Anterior cingulate cortex (tissue), 58 donors: ENCODE data around the gene HINFP.
"Not testable (repeated sequence)": the region's sequence is repeated elsewhere in the genome, so short reads cannot be mapped to it uniquely, and the experiment has no call there.

Experiments
- DNase-seq, 58 donors: peaks; one replicate each; lab custom pipeline; 2025; lab: John Stamatoyannopoulos, UW

The HINFP gene

DNA sequence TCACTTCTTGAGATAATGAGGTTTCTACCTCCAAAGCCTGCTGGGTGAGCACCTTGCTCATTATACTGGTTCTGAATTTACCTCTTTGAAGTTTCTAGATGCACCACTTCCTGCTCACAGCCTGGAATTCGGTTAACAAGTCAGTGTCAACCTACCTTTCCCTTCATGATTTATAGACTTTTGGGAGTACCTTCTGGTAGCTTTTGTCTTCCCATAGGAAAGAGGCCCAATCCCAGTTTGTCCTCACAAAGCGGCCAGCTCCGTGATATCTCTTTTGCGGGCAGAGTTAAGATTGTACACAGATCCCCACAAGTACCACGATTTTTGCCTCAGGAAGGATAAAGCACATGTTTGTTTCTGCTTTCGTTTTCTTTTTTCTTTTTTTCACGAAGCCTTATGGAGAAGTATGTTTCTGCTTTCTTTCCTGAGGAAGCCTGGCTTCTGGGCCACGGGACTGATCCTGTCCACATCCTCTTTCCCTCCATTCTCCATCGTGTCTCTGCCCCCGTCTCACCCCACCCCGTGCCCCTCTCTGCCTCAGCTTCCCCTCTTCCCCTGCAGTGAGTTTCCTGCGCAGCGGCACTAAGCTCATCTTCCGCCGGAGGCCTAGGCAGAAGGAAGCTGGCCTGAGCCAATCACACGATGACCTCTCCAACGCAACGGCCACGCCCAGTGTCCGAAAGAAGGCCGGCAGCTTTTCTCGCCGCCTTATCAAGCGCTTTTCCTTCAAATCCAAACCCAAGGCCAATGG is 5.7 kb upstream of the HINFP start:
- DNase-seq = peak in 9 of 58 donors; percentile 15 to 38 (median 22)

DNA sequence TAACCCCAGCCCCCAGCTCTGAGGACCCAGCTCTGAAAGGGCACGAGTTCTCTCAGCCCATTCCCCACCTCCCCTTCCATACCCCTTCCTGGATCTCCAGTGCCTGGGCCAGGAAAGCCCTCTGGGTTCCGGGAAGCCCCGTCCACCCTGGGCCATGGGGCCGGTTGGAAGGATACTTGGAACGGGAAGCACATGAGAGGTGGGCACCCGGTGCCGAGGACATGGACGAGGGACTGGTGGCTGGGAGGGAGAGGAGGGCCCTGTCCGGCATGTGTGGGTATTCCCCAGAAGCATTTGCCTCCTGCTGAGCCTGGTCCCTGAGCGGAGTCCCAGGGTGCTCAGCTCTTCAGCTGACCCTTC is 5.2 kb upstream of the HINFP start:
- no peak for DNase-seq

DNA sequence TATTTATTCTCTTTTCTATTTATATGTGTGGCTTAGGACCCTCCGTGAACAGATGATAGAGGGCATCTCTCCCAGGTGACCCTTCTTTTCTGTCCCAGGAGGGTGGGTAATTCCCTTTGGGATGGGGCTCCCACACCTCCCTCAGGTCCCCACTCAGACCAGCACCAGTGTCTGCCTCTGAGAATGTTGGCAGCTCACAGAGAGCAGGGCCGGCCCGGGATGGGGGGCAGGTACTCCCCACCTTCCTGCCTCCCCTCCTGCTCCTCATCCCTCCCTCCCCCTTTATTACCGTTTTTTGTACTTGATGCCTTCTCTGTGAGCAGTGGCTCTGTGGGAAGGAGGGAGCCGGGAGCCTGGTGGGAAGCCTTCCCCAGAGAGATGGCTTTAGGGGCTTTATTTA is 4.8 kb upstream of the HINFP start:
- no peak for DNase-seq

DNA sequence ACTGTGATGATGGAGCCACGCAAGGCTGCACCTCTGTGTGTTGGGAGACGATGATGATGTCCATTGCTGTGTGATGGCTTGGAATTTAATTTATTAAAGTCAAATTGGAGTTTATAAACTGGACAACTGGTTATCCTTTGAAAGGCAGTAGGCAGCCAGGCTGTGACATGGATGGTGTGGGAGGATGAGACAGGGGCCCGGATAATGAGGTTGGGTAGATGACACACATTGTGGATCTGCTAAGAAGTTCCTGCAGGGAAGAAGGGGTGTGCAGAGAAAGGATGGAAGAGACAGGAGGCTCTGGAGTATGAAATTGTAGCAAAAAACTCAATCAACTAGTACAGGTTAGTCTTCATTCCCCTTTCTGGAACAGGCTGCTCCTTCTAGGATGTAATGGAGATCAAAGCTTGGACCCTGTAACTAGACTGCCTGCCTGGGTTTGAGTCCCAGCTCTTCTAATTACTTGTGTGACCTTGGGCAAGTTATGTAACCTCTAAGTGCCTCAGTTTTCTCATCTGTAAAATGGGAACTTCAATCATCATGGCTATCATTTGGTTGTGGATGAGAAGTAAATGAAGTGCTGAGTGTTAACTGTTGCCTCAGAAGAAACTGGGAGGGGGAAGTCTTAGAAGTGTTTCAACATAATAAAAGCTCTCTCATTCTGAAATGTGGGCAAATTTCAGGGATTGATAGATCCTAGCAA is 4.2 kb upstream of the HINFP start:
- DNase-seq = no peak

DNA sequence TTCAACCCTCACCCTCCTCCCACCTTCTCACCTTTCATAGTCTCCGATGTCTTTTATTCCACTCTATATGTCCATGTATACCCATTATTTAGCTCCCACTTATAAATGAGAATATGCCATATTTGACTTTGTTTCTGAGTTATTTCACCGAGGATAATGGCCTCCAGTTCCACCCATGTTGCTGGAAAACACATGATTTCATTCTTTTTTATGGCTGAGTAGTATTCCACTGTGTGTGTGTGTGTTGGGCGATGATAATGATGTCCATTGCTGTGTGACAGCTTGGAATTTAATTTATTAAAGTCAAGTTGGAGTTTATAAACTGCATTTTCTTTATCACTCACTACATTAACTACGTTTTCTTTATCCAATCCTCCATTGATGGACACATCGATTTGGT is 3.2 kb upstream of the HINFP start:
- DNase-seq = no peak

DNA sequence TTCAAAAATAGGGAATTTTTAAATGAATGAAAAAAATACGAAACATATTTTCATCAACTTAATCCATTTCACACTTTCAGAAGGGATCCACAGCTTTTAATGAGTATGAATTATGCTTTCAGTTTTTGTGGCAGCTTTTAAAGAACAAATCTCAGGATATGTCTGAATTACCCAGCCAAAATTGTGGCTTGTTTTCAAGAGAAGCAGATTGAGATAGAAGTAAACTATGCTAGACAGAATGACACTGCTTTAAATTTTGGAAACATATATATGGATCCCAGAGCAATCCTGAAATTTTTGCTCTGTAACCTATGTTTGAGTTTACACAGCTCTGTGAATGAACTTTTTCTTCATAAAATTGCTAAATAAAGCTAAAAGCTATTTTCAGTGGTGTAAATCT is 2.4 kb upstream of the HINFP start:
- DNase-seq = no peak

DNA sequence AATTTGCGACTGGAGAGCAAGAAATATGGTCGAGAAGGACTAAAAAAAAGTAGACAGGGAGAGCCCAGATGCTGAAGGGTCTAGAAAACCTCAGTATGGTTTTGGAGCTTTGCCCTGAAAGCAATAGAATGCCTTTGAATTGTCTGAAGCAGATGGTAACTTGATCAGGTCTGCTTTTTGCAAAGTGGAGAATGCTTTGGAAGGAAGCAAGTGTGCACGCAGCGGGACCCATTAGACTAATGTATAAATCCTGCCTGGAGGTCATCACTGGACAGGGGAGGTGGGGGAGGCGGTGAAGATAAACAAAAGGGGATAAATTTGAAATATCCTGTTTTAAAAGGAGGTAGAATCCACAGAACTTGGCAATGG is 757 bp upstream of the HINFP start:
- no peak for DNase-seq

DNA sequence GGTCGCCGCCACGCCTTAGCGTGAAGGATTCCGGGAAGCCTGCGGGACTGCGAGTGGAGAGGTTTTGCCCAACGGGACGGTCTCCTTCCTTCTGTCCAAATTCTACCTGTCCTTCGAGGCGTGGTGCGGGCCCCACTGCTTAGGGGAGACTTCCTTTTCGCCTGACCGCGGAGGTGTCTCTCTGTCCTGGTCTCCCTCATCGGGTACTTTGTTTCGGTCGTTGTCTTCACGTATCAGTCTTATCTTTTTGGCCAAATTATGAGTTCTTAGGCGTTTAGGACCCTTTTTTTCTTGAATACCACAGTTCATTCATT is 388 bp downstream of the HINFP start:
- no peak for DNase-seq

DNA sequence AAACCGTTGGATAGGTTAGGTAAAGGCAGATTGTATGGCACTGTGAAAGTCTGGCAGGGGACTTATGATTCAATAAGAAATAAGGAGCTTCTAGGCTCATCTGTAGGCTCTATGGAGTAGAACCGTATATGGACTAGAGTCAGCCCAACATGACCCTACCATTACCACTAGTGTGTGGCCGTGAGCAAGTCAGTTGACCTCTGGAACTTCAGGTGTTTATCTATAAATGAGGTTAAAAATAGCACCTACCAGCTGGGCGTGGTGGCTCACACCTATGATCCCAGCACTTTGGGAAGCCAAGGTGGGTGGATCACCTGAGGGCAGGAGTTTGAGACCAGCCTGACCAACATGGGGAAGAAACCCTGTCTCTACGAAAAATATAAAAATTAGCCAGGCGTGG is 4.4 kb downstream of the HINFP start:
- DNase-seq = no peak

DNA sequence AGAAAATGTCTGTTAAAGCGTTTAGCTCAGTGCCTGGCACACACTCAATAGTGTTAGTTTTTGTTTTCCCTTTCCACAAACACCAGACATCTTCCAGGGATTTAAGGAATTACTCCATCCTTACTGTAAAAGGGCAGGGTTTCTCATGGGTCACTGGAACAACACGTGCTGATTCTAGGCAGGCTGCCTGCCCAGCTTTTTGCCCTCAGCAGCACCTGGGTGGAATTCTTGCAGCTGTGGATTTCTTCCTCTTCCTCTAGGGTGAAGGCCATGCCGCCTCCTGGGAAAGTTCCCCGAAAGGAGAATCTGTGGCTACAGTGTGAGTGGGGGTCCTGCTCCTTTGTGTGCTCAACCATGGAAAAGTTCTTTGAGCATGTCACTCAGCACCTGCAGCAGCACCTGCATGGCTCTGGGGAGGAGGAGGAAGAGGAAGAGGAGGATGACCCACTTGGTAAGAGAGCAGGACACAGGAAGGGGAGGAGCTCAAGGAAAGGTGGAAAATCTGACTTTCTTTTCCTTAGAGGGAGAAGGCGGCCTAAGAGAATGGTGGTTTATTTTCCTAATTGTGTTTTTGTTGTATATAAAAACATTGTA is 5.4 kb downstream of the HINFP start:
- no peak for DNase-seq

DNA sequence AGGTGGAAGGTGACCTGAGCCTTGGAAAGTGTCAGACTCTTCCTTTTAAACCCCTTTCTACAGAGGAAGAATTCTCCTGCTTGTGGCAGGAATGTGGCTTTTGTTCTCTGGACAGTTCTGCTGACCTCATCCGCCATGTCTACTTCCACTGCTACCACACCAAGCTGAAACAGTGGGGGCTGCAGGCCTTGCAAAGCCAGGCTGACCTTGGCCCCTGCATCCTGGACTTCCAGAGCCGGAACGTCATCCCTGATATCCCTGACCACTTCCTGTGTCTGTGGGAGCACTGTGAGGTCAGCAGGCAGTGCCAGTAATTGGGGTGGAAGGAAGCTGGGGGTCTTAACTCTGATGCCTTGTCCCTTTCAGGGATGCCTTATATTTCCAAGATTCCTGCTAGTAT is 9.3 kb downstream of the HINFP start:
- DNase-seq = no peak

DNA sequence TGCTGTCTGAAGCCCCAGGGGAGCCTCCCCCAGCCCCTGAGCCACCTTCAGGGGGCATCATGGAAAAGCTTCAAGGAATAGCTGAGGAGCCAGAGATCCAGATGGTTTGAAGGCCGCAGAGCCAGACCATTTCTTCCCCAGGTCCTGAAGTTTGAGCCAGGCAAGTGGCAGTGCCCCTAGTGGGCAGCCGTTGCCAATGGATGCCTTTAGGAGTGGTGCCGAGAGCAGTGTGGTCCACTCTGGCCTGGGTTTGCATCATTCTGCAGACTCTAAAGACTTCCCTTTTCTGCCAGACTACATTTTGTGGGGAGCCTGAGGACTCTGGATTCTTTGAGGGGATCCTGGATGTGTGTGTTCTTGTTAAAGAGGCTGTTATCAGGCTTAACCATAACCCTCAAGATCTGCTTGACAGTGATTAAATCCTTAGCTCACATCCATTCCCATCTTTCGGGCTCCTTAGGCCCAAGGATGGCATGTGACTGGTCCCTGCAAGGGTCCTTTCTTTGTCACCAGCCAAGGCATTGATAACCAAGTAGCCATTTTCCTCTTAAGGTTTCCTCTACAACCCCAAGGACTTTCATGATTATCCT is 13.1 kb downstream of the HINFP start:
- peak in 1 of 58 donors; percentile 34 for DNase-seq

DNA sequence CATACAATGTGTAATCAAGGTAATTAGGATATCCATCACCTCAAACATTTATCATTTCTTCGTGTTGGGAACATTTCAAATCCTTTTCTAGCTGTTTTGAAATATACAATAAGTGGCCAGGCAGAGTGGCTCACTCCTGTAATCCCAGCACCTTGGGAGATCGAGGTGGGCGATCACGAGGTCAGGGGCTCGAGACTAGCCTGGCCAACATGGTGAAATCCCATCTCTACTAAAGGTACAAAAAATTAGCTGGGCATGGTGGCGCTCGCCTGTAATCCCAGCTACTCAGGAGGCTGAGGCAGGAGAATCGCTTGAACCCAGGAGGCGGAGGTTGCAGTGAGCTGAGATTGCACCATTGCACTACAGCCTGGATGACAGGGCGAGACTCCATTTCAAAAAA is 17.9 kb downstream of the HINFP start:
- DNase-seq = not testable (repeated sequence)

DNA sequence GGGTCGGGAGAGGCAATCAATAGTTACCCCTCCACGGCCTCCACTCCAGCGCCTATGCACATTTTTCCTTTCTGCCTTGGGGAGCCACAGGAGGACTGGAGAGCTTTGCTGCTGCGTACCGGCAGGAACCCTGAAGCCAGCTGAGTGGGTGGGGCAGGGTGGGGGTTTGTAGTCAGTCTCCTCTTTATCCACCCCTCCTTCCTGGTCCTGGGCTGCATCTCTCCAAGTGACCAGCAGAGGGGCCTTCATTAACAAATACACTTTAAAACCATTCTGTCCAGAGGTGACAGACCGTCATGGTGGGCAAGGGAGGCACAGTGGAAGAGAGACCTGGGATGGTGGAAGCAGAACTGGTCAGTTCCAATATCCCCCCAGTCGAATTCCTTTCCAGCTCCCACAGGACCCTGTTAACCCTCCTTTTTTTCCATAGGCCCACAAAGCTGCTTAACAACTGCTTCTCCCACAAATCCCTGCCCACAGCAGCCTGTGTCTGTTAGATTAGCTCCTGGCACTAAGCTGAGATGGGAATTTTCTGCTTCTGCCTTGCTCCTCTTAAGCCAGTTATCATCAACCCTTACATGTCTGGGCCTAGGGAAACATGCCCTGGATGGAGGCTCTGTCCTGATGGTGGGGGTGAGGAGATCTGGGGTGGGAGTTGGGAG is 23.6 kb downstream of the HINFP start:
- DNase-seq = peak in 19 of 58 donors; percentile 8 to 53 (median 21)

DNA sequence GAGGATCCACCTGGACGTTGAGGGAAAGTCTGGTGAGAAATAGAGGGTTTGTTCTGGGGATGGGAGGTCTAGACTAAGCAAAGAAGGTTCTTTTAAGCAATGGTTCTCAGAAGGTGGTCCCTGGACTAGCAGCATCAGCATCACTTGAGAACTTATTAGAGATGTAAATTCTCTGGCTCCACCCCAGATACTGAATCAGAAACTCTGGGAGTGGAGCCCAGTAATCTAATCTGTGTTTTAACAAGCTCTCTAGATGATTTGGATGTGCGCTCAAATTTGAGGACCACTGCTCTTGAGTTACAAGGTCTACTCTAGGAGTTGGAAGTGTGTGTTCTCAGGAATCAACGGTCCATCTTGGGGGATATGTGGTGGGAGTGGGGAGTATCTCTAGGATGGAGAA is 24.2 kb downstream of the HINFP start:
- DNase-seq = no peak

DNA sequence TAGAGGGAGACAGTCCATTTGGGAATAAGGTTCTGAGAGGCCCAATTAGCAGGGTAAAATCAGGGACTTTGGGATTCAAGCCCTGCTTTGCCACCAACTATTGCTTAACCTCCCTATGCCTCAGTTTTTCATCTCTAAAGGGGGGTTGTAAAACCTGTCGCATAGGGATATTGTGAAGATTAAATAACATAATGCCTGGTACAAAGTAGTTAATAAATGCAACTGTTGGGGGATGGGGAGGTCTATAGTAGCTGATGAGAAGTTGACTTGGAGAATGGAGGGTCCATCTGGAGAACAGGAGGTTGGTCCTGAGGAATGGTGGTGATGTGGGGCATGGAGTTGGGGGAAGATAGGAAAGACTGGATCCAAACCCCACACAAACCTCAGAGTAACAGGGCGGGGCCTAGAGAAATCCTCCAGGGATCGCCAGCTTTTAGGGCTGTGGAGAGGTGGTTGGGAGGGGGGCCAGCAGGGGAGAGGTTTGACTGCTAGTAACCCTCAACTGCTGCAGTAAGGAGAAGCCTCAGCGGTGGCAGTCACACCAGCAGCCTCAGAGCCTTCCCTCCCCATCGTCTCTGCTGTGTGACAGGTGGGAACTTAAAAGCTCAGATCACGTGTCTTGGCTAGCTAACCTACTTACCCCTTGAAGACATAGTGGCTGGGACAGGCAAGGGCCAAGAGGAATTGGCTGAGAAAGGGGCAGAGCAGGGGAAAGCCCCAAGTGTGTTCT is 26.4 kb downstream of the HINFP start:
- DNase-seq = no peak

DNA sequence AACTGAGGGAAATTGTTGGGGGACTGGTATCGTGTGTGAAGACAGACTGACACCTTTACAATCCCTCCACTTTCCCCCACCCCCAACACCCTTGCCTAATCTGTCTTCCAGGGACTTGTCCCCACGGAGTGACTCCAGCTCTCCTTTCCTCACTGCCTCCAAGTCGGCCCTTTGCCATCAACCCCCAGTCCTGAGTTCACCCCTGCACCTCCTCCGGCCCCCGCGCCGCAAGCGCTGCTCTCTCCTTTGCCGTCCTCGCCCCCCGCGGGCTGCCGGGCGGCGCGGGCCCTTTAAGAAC is 27.3 kb downstream of the HINFP start:
- DNase-seq = peak in 2 of 58 donors; percentile 17 to 33

DNA sequence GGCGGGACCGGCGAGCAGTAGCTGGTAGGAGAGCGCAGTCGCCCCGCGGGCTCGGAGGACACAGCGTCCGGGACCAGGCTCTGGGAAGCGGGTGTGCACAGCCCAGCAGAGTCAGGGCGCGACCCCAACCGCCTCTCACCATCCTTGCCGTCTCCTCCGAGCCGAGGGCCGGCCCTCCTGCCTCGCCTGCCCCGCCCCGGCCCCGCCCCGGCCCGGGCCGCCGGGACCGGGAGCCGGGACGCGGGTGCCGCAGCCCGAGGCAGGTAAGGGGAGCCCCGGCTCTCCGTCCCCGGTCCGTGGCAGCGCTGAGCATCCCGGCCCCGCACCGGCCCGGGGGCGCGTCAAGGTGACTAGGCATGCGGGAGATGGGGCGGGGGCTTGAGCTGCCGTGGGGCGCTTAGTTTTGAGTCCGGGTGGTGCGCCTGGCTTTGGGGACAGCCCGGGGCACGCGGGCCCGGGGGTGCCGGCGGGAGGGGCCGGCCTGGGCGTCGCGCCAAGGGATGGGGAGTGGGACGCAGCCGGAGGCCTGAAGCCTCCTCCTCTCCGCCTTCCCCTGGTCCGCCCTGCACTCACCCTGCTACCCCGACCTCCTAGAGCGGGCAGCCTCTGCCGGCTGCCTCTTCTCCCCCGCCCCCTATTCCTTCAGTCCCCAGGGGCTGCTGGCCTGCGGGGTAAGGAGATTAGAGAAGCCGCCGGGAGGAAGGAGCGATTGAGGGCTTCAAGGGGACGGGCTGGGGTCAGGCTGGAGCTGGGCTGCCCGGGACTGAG is 27.8 kb downstream of the HINFP start, which contains the start of gene ABCG4:
TSS of gene ABCG4 (plus strand) at position 35 of the 768 bp plus-strand sequence. CDS start 914 bp downstream, outside the sequence.
- DNase-seq = peak in 7 of 58 donors; percentile 5 to 44 (median 22)

DNA sequence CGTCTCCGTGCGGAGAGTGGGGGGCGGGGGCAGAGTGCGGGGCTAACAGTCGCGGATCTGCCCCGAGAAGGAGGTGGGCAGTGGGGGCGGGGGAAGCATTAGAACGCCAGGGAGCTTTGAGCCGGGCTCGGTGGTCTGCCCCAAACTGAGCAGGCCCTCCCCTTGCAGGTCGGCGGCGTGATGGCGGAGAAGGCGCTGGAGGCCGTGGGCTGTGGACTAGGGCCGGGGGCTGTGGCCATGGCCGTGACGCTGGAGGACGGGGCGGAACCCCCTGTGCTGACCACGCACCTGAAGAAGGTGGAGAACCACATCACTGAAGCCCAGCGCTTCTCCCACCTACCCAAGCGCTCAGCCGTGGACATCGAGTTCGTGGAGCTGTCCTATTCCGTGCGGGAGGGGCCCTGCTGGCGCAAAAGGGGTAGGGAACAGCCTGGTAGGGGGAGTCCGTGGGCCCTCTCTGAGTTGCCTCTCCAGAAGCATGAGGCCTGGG is 28.5 kb downstream of the HINFP start:
- no peak for DNase-seq

DNA sequence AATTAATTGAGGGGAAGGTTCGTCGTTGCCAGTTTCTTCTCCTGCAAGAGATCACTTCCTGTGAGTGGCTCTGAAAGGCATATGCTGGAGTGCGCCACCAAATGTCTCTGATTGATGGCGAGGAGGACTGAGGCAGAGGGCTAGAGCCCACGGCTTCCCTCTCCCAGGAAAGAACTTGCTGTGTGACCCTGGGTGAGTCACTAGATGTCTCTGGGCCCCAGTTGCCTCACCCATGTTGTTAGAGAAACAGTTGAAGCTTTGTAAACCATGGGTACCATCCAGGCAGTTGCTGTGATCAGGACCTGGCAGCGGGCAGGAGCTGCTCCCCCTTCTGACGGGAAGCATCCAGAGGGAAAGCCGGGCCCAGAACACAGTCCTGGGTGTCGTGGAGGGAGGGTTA is 30.7 kb downstream of the HINFP start:
- no peak for DNase-seq
